GM12878 (cell line): Measurements from ENCODE around the gene FJX1. TPM values are rescaled to one million over a fixed set of nuclear protein-coding genes. Genes with fewer than 3 reads are reported as not detected.

Experiments
- ATAC-seq: fragments of 200-7000 bp; cut with Tn5 transposase; 3 replicates; pipeline ENCODE4 v1.9.1; 2020; ENCODE audit warnings: mild to moderate bottlenecking, moderate library complexity
- BruUV-seq: library from RNA; stranded (reverse); fragments of 400-500 nt; replicated peaks from 2 replicates; lab custom pipeline; 2021; lab: Mats Ljungman, UMichigan
- CTCF ChIA-PET: fragments of 300-600 bp; sonication (Branson Sonifier 250); formaldehyde crosslinking; extraction: SDS; loops from one replicate; lab custom pipeline; 2021; ENCODE audit warnings: inconsistent platforms; lab: Yijun Ruan, JAX
- POLR2A ChIA-PET: fragments of 350-600 bp; formaldehyde crosslinking; extraction: SDS; loops from one replicate; lab custom pipeline; 2021; ENCODE audit warnings: inconsistent platforms; lab: Charles Lee
- RAD21 ChIA-PET: fragments of 300-600 bp; sonication (Branson Sonifier 250); formaldehyde crosslinking; loops from one replicate; lab custom pipeline; 2023; ENCODE audit warnings: antibody characterized with exemption; ENCODE audit not compliant: unreplicated experiment; lab: Charles Lee
- SMC1A ChIA-PET: fragments of 300-600 bp; sonication (Branson Sonifier 250); formaldehyde crosslinking; loops from one replicate; lab custom pipeline; 2023; ENCODE audit not compliant: unreplicated experiment, uncharacterized antibody; lab: Charles Lee
- DNase-seq: peaks from one replicate; pipeline ENCODE4 v3.0.0-alpha.2; 2011; ENCODE audit warnings: low read depth, low spot score
- FAIRE-seq: peaks from 3 replicates; lab custom pipeline; 2011; peaks lifted over from hg19 to GRCh38; lab: Jason Lieb, UNC
- H2AFZ ChIP-seq: 2 replicates; pipeline ENCODE4 v1.6.0; 2011; ENCODE audit warnings: low read depth, low read length, control low read depth; ENCODE audit not compliant: control insufficient read depth
- H3K27ac ChIP-seq: 2 replicates; pipeline ENCODE4 v1.5.1; 2011; ENCODE audit warnings: control low read depth; ENCODE audit not compliant: control insufficient read depth, insufficient read depth
- H3K27me3 ChIP-seq, 2 experiments: replicated peaks in 1 of 2; 2 replicates each; pipeline versions ENCODE4 v1.6.0 to v1.6.1; 2011; ENCODE audit warnings: low read length in 1 of 2; ENCODE audit not compliant: control insufficient read depth in 2 of 2, insufficient read depth in 2 of 2
- H3K36me3 ChIP-seq, 2 experiments: 2 replicates each; pipeline ENCODE4 v1.5.1; 2011; ENCODE audit warnings: low read length in 1 of 2; ENCODE audit not compliant: control insufficient read depth in 2 of 2, insufficient read depth in 2 of 2
- H3K4me1 ChIP-seq: 2 replicates; pipeline ENCODE4 v1.6.1; 2011; ENCODE audit warnings: mild to moderate bottlenecking, low read length, moderate library complexity, mixed read lengths; ENCODE audit not compliant: control insufficient read depth, insufficient read depth
- H3K4me2 ChIP-seq: 2 replicates; pipeline ENCODE4 v1.6.0; 2011; ENCODE audit warnings: control low read depth; ENCODE audit not compliant: control insufficient read depth, insufficient read depth
- H3K4me3 ChIP-seq: fragments of 200-600 bp; sonication (generic); 2 replicates; pipeline ENCODE4 v1.5.1; 2016
- H3K79me2 ChIP-seq: 2 replicates; pipeline ENCODE4 v1.6.0; 2011; ENCODE audit warnings: low read length; ENCODE audit not compliant: control insufficient read depth, insufficient read depth
- H3K9ac ChIP-seq: 2 replicates; pipeline ENCODE4 v1.8.0; 2011; ENCODE audit warnings: low read length, control low read depth, mixed read lengths; ENCODE audit not compliant: control insufficient read depth, insufficient read depth
- H3K9me3 ChIP-seq: replicated peaks from 3 replicates; pipeline ENCODE4 v1.5.1; 2011; ENCODE audit warnings: mild to moderate bottlenecking, low read length; ENCODE audit not compliant: control insufficient read depth, insufficient read depth
- H4K20me1 ChIP-seq: 2 replicates; pipeline ENCODE4 v1.6.0; 2011; ENCODE audit not compliant: control insufficient read depth, insufficient read depth
- BACH1 ChIP-seq: fragments of 450-650 bp; IDR thresholded peaks from 2 replicates; pipeline ENCODE4 v1.6.1; 2017; ENCODE audit warnings: mild to moderate bottlenecking, borderline replicate concordance
- BMI1 ChIP-seq: fragments of 450-650 bp; IDR thresholded peaks from 2 replicates; pipeline ENCODE4 v1.6.1; 2016; ENCODE audit warnings: mild to moderate bottlenecking, moderate library complexity, borderline replicate concordance
- CEBPB ChIP-seq, 2 experiments: fragments of 150-350 bp in 1 of 2; IDR thresholded peaks; 2 replicates each; pipeline ENCODE4 v1.6.1; 2012 to 2014; ENCODE audit warnings: low read depth in 2 of 2, low read length in 2 of 2, borderline replicate concordance in 1 of 2, inconsistent platforms in 1 of 2
- E2F8 ChIP-seq: fragments of 450-650 bp; IDR thresholded peaks from 2 replicates; pipeline ENCODE4 v1.6.1; 2018; ENCODE audit warnings: mild to moderate bottlenecking, low read depth, moderate library complexity; ENCODE audit not compliant: partially characterized antibody
- ELK1 ChIP-seq: IDR thresholded peaks from 2 replicates; pipeline ENCODE4 v1.6.1; 2012; ENCODE audit warnings: low read depth, low read length, improper control_type of control experiment
- FOXM1 ChIP-seq: IDR thresholded peaks from 2 replicates; pipeline ENCODE4 v1.6.1; 2012; ENCODE audit warnings: low read depth, mild to moderate bottlenecking, inconsistent platforms, low read length, moderate library complexity
- IKZF1 ChIP-seq: fragments of 450-650 bp; conservative IDR thresholded peaks from 2 replicates; pipeline ENCODE4 v1.6.1; 2017; ENCODE audit warnings: antibody characterized with exemption, mild to moderate bottlenecking
- NKRF ChIP-seq: fragments of 450-650 bp; conservative IDR thresholded peaks from 2 replicates; pipeline ENCODE4 v1.6.1; 2017; ENCODE audit warnings: mild to moderate bottlenecking, moderate library complexity
- POLR2AphosphoS5 ChIP-seq: IDR thresholded peaks from 2 replicates; pipeline ENCODE4 v1.6.1; 2011; ENCODE audit warnings: mild to moderate bottlenecking, low read length, inconsistent platforms
- RUNX3 ChIP-seq: IDR thresholded peaks from 2 replicates; pipeline ENCODE4 v1.6.1; 2012; ENCODE audit warnings: low read length, inconsistent platforms
- SIX5 ChIP-seq: IDR thresholded peaks from 2 replicates; pipeline ENCODE4 v1.6.1; 2011; ENCODE audit warnings: mild to moderate bottlenecking, low read depth, low read length, moderate library complexity; ENCODE audit not compliant: severe bottlenecking
- SKIL ChIP-seq: fragments of 450-650 bp; IDR thresholded peaks from 2 replicates; pipeline ENCODE4 v1.6.1; 2017; ENCODE audit warnings: mild to moderate bottlenecking, low read depth, inconsistent platforms; ENCODE audit not compliant: poor library complexity, severe bottlenecking
- ZBTB4 ChIP-seq: fragments of 450-650 bp; formaldehyde crosslinking; IDR thresholded peaks from 2 replicates; pipeline ENCODE4 v1.4.0; 2022; ENCODE audit warnings: mild to moderate bottlenecking, moderate library complexity
- WGBS: methylation state at CpG from one replicate; pipeline ENCODE4 v1.1.6; 2016; ENCODE audit warnings: low lambda C conversion rate; ENCODE audit not compliant: insufficient replicate concordance, insufficient coverage; ENCODE audit errors: missing lambda C conversion rate; 5-methylcytosine and 5-hydroxymethylcytosine counted together
- in situ Hi-C: fragments of 300-500 bp; cut with MboI; formaldehyde crosslinking; loops from 9 replicates; pipeline ENCODE4 v1.14.3; 2018; ENCODE audit warnings: mixed read lengths
- intact Hi-C: fragments of 100-400 bp; cut with micrococcal nuclease; formaldehyde crosslinking; loops from one replicate; pipeline ENCODE4 v1.14.2; 2022; ENCODE audit not compliant: unreplicated experiment
- polyA plus RNA-seq, 11 experiments: library from polyadenylated mRNA; depleted of rRNA in 4 of 11; unstranded in 6 of 11; stranded (reverse) in 5 of 11; fragments of >200 nt; fragmentation: Nextera tagmentation in 4 of 11; fragmentation: Illumina TruSeq in 1 of 11; extraction: Ambion mirVana in 4 of 11; extraction: Trizol in 1 of 11; gene quantifications; 1 replicate in 1 of 11; 2 replicates in 10 of 11; pipeline versions ENCODE4 v1.2.1 to v1.2.3, GENCODE V29; 2011 to 2016; ENCODE audit warnings: inconsistent platforms in 2 of 11, missing spikeins in 2 of 11, low read depth in 1 of 11
- total RNA-seq, 4 experiments: library from RNA; depleted of rRNA in 3 of 4; stranded (reverse); fragments of >200 nt in 3 of 4; fragmentation: Illumina TruSeq in 1 of 4; extraction: Trizol in 1 of 4; gene quantifications; 2 replicates each; pipeline versions ENCODE4 v1.2.1 to v1.2.3, GENCODE V29; 2013 to 2021

The FJX1 gene
- total and polyA plus RNA-seq, 10 of the 15 experiments (the other 5 are each of a cell fraction or from before 2014, with no cell fraction given) = 1.7 to 26.1 (median 10.0) TPM

GRCh38 chr11:35651263-35651662 lies 33.0 kb downstream of the FJX1 start:
- no peak for TF ChIP-seq FOXM1
- no peak for TF ChIP-seq BMI1
- TF ChIP-seq E2F8 = no peak
- TF ChIP-seq IKZF1 = no peak
- TF ChIP-seq SIX5 = no peak
- no peak for TF ChIP-seq RUNX3
- no peak for TF ChIP-seq ZBTB4
- TF ChIP-seq SKIL = no peak
- no peak for TF ChIP-seq NKRF
- no peak for TF ChIP-seq CEBPB (IDR thresholded peaks at IDR 0.05; ENCODE audit: borderline replicate concordance in 1 of 2, low read depth in 2 of 2, low read length in 2 of 2)
- TF ChIP-seq BACH1 = no peak
- no peak for TF ChIP-seq POLR2AphosphoS5
- TF ChIP-seq ELK1 = no peak
- no peaks in the 10 kb centered on the region for H3K79me2 ChIP-seq
- 65% methylated on average over 3 of the region's 3 CpGs for WGBS
- H3K27ac ChIP-seq = no peak overlapping the region
- H3K27me3 ChIP-seq = peaks cover 0 to 4% of the 10 kb centered on the region in 2 experiments; a peak in 1 of 4 replicates
- no peaks in the 10 kb centered on the region for H3K4me1 ChIP-seq
- no peaks in the 10 kb centered on the region for H3K36me3 ChIP-seq
- POLR2A ChIA-PET = no interaction called here
- FAIRE-seq (no peak), ATAC-seq (no peak), DNase-seq (no peak)
- no TSS peak for BruUV-seq
- H3K9me3 ChIP-seq = no peaks in the 10 kb centered on the region
- in situ Hi-C loops = no loop called here
- CTCF ChIA-PET = no interaction called here
- RAD21 ChIA-PET = no interaction called here
- H3K9ac ChIP-seq = no peak overlapping the region
- H2AFZ ChIP-seq = no peak overlapping the region
- H4K20me1 ChIP-seq = no peaks in the 10 kb centered on the region
- SMC1A ChIA-PET = no interaction called here
- H3K4me3 ChIP-seq = no peak overlapping the region
- intact Hi-C loops = no loop called here
- H3K4me2 ChIP-seq = no peak overlapping the region
